ENCODE results near the gene ARL4A.
"Not testable (repeated sequence)": the region's sequence is repeated elsewhere in the genome, so short reads cannot be mapped to it uniquely, and the experiment has no call there.

ARL4A gene

GRCh38 chr7:12670743-12671520 is 16.5 kb upstream of the ARL4A start:
- no peak for DNase-seq (ENCODE audit: low read depth)
- no peak for TF ChIP-seq CTCF (conservative IDR thresholded peaks at IDR 0.05; ENCODE audit: low read depth, low read length)
- no peak overlapping the region for H3K4me3 ChIP-seq (ENCODE audit: low read depth, low read length)

DNA sequence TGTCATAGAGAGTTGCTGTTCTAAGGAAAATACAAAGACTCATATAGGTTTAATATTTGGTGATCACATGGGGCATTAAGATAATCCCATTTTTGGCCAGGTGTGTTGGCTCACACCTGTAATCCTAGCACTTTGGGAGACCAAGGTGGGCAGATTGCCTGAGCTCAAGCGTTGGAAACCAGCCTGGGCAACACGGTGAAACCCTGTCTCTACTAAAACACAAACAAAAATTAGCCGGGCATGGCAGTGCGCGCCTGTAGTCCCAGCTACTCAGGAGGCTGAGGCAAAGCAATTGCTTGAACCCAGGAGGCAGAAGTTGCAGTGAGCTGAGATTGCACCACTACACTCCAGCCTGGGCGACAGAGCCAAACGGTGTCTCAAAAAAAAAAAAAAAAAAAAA is 14.0 kb upstream of the ARL4A start:
- DNase-seq (ENCODE audit: low read depth); H3K4me3 ChIP-seq (ENCODE audit: low read depth, low read length): not testable (repeated sequence)

DNA sequence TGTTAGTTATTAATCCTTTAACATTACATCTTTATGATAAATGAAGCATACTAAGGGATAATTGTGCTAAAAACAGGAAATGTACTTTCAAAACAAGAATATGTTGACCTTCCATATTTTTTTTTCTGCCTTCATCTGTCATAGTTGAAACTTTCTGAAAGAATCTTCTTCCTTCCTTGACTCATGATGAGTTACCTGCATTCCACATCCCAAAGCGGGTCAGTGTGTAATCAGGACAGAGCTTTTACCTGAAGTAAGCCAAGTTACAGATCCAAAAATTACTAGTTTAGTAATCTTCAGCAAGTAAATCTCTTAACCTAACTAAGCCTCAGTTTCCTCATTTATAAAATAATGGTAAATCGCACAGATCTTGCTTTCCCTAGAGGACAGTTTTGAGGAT is 13.4 kb upstream of the ARL4A start:
- DNase-seq (ENCODE audit: low read depth): no peak
- no peak overlapping the region for H3K4me3 ChIP-seq (ENCODE audit: low read depth, low read length)

GRCh38 chr7:12674861-12675260 is 12.6 kb upstream of the ARL4A start:
- no peak overlapping the region for H3K4me3 ChIP-seq (ENCODE audit: low read depth, low read length)
- DNase-seq (ENCODE audit: low read depth): peak; percentile 94
- peak; percentile 71 for TF ChIP-seq CTCF (conservative IDR thresholded peaks at IDR 0.05; ENCODE audit: low read depth, low read length)

More for the DNA sequence above, 13.4 kb upstream of the ARL4A start:
- TF ChIP-seq CTCF (conservative IDR thresholded peaks at IDR 0.05; ENCODE audit: low read depth, low read length): no peak

DNA sequence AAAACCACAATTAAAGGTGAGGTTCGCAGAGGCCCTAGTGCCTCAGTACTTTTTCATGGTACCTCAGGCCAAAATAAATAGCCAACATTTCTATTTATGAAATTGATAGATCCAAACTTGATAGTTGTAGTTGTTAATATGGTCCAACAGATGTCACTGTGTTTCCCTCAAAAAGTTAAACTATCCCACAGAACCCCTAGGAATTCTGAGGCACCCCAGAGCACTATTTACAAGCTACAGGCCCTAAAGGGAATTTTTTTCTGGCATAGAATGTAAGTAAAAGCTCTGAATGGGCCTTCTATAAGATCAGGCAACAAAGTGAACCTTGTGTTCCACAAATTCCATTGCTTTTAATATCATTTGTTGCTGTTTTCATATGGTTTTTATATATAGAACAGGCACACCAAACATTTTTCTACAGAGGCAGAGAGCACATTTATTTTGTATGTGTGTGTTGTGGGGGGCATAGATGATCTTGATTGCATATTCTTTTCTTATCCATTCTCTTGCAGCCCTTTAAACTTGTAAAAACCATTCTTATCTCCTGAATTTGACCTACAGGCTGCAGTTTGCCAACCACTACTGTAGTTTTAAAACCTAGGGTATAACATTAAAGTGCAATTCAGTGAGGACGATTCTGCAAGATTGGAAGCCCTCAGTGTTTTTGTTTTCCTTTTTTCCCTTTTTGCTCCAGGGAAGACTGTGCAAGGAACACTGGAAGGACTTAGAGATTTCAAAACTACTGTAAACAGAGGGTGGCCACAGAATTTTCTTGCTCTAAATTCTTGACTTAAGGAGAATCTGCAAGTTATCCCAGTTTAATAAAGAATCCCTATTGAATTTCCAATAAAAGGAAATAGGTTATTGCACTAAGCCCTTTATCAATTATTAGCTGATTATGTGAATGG is 3.5 kb upstream of the ARL4A start:
- DNase-seq (ENCODE audit: low read depth): peak; percentile 58
- TF ChIP-seq CTCF (conservative IDR thresholded peaks at IDR 0.05; ENCODE audit: low read depth, low read length): peak; percentile 50
- no peak overlapping the region for H3K4me3 ChIP-seq (ENCODE audit: low read depth, low read length)

DNA sequence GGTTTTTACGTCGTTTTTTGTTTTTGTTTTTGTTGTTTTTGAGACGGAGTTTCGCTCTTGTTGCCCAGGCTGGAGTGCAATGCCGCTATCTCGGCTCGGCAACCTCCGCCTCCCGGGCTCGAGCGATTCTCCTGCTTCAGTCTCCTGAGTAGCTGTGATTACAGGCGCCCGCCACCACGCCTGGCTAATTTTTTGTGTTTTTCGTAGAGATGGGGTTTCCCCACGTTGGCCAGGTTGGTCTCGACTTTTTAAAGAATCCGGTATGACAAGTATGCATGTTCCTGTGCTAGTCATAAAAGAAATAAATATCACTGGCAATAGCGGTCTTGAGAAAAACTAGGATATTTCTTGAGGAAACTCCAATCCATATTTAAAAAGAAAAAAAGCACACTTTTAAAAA is 2.7 kb upstream of the ARL4A start:
- no peak for DNase-seq (ENCODE audit: low read depth)
- TF ChIP-seq CTCF (conservative IDR thresholded peaks at IDR 0.05; ENCODE audit: low read depth, low read length): no peak
- H3K4me3 ChIP-seq (ENCODE audit: low read depth, low read length): no peak overlapping the region

DNA sequence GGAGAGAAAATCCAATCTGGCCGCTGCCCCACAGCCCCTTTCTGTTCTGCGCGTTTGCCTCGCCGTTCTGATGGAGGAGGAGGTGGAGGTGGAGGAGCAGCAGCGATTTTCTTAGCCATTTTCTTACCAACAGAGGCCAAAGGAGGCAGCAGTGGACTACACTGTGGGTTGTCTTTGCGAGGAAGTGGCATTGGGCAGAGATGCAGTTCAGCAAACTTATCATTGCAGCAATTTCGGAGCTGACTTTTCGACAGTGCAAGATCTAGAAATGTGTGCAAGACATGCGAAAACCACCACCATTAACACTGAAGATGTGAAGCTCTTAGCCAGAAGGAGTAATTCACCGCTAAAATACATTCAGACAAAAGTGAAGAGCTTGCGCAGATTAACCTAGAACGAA is 1.9 kb upstream of the ARL4A start:
- H3K4me3 ChIP-seq (ENCODE audit: low read depth, low read length): no peak overlapping the region
- peak; percentile 72 for TF ChIP-seq CTCF (conservative IDR thresholded peaks at IDR 0.05; ENCODE audit: low read depth, low read length)
- DNase-seq (ENCODE audit: low read depth): peak; percentile 69

Measured in choroid plexus epithelial cell (primary cell).